T follicular helper cell (primary cell): ENCODE measurements around the gene BRD7.
"Not testable (repeated sequence)": the region's sequence is repeated elsewhere in the genome, so short reads cannot be mapped to it uniquely, and the experiment has no call there.

Experiments
- DNase-seq: peaks from one replicate; pipeline ENCODE4 v3.0.0-alpha.2; 2020; ENCODE audit warnings: low read depth

Gene BRD7

DNA sequence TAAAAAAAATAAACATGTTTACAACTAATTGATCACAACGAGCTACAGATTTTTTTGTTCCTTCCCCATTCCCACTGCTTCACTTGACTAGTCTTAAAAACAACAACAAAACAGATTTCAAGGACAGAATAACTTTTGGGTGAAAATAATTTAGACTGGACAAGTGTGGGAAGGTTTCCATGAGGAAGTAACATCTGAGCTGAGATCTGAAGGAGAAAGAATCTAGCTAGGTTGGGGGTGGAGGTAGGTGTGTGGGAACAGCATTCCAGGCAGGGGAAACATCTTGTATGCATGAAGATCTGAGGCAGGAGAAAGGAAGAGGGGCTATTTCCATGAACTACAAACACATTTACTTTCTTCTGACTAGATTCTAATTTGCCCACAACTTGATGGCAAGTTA, 9.2 kb downstream of the BRD7 start:
- DNase-seq, result no peak

DNA sequence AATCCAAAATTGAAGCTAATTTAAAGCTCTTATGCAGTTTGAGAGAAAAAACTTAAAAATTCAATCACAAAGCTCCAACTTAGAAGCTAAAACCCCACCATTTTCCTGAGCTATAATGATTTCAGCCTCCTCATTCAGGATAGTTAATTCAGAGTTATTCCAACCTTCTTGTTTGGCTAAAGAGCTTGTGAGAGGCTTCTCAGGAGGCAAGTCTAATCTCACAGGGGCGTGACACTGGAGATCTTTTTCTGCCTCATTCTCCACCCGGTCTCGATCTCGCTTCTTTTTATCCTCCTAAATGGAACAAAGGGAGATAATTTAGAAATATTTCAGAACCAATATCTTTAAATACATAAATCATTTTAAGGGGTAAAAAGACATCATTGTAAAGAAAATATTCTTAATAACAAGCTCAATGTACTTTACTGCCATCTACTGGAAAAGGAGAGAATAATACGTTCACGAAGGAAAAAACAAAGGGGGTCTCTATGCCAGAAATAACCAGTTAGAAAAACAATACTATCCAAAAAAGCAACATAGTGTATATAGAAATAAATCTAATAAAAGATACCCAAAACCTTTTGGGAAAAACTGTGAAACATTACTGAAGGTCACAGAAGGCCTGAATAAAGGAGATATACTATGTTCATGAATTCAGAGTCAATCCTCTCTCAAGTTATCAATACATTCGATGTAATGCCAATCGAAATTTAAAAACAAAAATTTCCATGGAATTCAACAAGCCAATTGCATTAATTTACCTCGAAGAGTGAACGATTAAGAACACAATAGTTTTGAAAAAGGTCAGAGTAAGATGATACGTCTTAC, 13.9 kb downstream of the BRD7 start:
- no peak for DNase-seq

DNA sequence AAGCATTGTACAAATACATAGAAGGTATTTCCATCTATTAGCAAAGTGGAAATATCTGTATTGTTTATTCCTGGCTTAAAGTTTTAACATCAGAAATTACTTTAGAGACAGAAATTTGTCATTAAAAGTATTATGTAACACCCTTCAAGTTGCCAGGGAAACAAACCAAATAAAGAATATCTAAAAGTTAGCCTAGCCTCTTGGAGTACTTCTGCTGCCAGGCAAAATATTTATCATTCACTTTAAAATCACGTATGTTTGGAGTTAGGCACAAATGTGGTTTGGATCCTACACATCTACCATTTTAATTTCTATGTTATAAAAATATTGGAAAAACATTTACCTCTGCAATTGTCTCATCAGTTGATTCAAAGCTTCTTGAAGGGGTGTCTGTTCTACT, 14.7 kb downstream of the BRD7 start:
- DNase-seq, result no peak

DNA sequence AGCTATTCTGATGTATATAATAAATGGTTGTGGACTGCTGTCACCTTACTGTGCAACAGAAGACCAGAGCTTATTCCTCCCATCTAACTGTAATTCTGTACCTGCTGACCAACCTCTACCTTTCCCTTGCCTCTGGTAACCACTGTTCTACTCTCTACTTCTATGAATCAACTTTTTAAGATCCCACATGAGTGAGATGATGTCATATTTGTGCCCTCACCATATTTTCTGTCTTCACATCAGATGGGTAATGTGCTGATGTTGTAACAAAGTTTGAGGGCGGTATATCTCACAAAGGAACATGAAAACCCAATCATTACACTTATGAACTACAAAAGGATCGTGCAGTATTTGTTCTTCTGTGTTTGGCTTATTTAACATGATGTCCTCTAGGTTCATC, 16.8 kb downstream of the BRD7 start:
- DNase-seq, result no peak

DNA sequence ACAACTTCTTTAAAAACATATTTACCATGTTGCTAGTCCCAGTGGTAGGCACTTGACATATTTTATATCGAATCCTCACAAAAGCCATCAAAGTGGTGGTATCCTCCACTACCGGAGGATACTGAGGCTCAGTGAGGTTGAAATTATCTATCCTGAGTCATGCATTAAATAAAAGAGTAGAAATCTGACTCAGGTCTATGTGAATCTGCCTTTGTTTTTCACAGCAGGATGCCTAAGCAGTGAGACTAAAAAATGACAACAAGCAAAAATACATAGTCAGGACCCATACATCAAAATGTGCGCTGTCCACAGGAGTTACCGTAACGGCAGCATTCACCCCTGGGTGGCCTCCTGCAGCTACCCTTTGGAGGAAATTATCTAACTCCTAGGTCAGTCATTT, 17.7 kb downstream of the BRD7 start:
- no peak for DNase-seq

DNA sequence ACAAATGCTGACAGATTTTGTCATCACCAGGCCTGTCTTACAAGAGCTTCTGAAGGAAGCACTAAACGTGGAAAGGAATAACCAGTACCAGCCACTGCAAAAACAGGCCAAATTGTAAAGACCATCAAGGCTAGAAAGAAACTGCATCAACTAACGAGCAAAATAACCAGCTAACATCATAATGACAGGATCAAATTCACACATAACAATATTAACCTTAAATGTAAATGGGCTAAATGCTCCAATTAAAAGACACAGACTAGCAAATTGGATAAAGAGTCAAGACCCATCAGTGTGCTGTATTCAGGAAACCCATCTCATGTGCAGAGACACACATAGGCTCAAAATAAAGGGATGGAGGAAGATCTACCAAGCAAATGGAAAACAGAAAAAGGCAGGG, 23.6 kb downstream of the BRD7 start:
- not testable (repeated sequence) for DNase-seq

DNA sequence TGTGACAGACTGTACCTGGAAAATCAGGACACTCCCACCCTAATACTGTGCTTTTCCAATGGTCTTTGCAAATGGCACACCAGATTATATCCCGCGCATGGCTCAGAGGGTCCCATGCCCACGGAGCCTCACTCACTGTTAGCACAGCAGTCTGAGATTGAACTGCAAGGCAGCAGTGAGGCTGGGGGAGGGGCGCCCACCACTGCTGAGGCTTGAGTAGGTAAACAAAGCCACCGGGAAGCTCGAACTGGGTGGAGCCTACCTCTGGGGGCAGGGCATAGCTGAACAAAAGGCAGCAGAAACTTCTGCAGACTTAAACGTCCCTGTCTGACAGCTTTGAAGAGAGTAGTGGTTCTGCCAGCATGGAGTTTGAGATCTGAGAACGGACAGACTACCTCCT, 25.2 kb downstream of the BRD7 start:
- not testable (repeated sequence) for DNase-seq

DNA sequence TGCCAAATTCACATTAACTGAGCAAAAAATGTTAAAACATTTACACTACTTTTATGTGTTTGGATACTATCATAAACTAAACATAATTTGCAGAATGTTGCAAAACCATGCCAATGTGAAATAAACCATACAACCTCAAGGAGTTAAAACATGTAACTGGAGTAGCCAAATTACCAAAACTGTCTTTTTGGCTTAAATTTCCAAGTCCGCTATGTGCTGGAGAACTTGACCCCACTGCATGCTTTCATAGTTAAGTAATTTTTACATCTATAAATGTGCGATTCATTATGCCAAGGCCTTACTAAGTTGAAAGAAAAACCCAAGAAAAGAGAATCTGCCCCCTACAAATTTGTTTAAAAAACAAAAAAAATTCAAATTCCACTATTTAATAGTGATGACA, 28.2 kb downstream of the BRD7 start:
- no peak for DNase-seq

DNA sequence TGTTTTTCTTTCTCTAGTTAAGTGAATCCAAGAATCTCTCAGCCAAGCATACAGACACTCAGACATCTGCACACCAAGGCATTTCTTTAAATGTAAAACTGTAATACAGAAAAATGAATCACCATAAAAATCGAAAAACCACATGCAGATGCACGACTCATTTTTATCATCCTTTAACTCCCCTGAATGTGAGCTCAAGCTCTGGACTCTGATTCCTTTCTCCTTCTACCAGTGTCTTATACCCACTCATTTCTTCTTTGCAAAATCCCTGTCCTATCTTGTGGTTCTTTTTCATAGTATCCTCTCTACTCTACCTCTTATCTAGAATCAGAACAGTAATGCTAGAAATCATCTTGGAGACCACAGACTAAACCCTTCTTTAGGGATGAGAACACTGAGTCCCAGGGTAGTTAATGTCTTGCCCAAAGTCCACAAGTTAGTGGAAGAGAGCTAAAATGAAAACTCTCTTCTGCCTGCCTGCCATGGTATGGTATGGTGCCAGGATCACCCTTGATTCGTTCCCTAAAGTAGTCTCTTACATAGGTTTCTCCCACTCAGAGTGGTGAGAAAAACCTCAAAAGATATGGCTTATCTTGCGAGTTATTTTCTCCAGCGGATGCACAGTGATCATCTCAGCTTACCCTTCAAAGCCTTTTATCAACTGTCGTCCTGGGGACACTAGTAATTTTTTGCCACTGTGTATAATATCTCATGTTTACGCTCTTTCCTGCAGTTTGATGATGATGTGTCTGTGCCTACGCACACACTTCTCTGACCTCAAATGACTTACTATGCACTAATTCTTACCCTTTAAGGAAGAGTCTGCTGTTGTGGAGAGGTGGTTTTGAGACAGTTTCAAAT, 30.2 kb downstream of the BRD7 start:
- DNase-seq, result no peak

DNA sequence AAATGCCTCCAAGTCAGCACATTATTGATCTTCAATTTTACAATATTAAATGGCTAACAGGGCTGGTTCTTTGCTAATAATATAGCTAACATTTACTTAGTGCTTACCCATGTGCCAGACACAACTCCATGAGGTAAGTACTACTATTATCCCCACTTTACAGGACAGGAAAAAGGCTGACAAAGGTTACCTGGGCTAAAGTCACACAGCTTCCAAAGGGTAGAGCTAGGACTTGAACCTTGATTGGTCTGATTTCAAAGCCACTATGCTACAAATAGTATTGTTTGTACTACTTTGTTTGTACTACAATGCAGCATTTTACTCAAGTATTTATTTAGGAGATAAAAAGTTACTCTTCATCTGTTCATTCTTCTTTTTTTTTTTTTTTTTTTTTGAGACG, 31.9 kb downstream of the BRD7 start:
- no peak for DNase-seq

DNA sequence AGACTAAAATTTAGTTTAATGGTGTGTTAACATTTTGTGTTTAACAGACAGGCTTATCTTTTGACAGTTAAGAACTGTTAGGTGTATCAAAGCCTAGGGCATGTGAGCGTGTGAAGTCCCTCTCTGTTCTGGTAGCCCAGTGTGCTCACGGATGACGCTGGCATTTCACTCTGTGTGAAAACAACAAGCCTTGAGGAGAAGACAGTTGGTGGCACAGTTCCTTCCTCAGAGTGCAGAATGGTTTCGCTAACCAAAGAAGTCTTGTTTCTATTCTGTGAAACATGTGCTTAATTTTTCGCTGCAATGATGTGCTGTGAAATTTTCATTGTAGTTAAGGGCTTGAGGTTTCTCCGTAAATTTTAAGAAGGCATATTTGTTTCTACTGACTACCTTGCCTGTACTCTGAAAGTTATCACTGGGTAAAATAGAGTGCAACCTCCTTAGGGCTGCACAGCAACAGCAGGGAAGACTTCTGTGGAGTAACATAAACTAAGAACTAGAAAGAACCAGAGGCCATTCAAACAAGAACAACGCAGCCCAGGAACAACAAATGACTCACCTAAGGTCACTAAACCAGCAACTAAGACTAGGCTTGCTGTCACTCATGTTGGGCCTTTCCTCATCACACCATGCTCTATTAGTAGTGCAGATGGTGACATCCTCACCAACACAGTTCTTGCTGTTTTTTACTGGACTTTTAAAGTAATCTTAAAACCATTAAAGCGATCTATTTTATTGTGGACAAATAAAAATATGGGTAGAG, 33.4 kb downstream of the BRD7 start:
- DNase-seq, result no peak

DNA sequence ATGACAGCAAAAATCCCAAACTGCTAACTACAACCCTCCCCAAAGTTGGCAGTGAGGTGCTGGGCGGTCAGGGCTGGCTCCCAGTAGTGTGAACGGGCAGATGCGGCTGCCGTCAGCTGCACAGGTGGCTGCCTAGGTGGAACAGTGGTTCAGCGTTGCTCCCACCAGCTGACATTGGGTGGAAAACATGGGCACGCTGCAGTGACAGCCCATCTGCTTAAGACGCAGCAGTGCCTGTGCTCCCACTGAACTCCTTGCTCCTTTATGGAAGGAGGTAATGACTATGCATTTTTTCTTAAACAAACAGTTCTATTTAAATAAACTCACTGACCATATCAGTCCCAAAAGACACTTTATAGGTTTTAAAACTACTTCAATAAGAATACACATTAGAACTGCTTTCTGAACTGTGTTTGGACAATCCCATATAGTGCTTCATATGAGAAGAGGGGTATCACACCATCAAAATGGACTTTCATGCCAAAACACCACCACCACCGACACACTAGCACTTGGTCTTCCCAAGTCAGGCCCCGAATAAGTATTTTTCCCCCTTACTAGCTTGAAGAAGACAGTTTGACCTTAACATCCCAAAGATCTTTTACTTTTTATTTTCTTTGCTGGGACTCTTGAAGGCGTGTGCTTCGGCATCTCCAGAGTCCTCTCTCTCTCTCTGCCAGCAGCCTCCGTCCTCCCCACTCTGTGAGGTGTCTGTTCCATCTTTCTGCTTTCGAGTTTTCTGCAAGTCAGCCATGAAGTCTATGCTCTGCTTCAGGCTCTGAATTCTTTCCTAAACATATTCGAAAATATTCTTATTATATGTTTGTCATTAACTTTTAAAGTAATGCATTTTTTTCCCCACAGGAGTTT, 34.4 kb downstream of the BRD7 start:
- no peak for DNase-seq

DNA sequence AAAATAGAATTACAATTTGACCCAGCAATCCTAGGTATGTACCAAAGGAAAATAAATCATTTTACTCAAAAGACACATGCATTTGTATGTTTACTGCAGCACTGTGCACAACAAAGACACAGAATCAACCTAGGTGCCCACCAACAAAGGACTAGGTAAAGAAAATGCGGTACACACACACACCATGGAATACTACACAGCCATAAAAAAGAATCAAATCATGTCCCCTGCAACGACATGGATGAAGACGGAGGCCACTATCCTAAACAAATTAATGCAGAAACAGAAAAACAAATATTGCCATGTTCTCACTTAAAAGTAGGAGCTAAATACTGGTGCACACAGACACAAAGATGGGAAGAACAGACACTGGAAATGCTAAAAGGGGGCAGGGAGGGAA, 36.2 kb downstream of the BRD7 start:
- DNase-seq, result no peak

DNA sequence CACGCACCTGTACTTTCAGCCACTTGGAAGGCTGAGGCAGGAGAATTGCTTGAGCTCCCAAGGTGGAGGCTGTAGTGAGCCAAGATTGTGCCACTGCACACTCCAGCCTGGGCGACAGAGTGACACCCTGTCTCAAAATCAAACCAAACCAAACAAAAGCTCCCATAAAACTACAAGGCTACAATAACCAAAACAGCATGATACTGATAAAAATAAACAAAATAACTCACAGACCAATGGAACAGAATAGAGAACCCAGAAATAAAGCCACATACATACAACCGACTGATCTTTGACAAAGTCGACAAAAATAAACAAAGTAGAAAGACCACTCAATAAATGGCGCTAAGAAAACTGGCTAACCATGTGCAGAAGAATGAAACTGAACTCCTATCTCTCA, 37.2 kb downstream of the BRD7 start:
- no peak for DNase-seq

DNA sequence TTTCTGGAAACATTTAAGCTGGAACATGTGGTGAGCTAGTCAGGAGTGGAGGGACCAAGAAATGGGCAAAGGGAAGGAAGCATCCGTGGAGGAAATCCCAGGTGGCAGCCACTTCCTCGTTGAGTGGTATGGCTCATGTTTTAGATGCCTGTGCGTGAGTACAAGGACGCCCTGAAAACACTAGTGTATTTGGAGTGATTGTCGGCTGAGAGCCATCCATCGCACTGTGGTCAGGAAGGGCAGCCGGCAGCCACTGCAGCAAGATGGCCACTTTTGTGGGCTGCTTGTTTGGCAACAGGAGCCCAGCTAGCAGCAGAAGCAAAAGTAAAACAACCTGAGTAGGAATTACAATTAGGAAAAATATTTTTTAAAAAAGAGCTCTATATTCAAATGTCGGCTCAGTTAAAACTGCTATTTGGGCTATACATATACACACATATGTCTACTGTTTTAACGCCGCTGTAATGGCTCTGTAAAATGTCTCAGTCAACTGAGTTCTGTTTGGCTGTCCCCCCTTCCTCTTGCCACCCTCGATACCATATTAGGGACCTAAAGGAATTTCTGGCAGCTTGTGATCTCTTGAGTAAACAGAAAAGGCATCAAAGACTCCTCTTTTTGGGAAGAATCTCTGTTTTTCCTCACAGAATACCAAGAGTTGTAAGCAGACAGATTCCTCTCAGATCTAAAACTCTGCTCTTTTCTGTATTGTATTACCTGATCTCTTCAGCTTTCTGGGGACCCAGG, 39.2 kb downstream of the BRD7 start:
- no peak for DNase-seq

DNA sequence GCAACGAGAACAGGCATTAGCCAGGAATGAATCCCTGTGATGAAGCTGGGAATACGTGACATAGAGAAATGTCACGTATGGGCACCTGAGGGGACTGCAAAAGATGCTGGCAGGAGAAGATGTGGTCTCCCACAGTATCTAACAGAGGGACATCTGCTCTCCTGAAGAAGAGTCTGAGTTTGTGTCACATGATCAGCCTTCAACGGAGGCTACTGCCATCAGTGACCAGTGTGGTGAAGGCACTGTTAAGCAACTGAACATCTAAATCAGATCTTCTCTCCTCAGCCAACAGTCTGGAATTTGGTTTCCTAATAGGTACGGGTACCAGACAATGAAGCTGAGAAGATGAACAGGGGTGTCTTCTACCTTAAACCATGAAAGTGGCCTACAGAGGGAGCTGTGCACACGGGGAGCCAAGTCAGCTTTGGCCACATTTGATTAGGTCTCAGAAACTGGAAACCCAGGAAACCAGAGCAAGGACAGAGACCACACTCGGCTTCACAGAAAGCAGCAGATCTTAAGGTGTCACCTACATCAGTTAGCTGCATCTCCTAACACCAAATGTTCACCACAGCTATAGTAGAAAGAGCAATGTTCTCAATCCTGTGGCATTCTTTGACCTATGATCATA, 41.8 kb downstream of the BRD7 start:
- DNase-seq, result peak; percentile 46

DNA sequence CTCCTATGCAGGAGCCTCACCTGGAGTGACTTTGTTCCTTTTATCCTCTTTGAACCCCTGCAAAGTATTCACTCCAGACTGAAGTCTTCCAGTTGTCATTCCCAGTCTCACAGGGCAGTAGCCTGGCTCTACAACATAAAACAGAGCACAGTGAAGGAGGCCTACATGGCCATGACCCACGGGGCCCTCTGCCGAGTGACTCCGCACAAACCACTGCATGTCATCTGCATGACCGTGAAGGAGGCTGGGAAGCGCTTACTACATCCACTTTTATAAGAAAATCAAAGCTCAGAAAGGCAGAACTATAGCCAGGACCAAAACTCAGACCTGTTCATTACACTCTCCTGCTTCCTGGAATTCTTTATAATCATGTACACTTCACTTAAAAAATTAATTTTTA, 42.5 kb downstream of the BRD7 start:
- DNase-seq, result no peak

DNA sequence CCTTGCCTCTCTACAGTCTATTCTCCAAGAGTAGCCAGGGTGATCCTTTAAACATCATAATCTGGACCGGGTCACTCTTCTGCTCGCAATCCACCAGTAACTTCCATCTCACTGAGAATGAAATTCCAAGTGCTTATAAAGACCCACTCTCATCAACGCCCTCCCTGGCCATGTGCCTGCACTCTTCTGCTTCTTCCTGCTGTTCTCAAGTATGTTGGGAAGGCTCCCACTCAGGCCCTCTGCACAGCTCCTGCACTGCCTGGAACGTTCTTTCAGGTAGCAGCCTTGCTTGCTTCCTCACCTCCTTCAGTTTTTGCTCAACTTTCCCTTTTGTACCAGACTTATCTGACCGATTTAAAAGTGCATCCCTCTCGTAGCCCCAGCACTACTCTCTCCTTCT, 44.4 kb downstream of the BRD7 start:
- DNase-seq, result no peak

DNA sequence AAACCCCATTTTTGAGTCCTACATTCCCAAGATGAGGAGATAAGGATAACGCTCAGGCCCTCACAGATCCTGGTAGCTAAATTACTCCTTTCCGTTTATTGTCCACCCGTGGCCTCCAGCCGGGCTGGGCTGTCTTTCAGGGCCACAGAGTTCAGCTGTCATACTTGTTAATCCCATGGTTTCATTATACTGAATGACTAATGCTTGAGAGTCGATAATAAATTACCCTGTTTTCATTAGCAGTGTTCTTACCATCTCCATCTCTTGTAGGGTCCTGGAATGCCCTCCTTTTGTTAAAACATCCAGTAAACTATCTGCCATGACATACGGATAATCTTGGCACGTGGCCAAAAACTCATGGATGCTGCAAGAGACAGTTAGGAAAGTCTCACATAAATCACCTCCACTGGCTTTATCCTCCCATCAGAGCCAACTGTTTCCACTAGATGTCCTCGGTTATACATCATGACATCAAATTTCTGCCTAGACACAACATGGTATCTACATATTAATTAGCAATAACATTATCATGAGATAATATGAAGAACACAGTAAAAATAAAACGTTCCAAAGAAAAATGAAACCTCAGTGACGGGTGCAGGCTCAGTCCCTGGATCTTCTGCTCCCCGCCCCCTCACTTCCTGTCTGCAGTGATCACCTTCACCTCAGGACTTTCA, 45.3 kb downstream of the BRD7 start:
- DNase-seq, result no peak

DNA sequence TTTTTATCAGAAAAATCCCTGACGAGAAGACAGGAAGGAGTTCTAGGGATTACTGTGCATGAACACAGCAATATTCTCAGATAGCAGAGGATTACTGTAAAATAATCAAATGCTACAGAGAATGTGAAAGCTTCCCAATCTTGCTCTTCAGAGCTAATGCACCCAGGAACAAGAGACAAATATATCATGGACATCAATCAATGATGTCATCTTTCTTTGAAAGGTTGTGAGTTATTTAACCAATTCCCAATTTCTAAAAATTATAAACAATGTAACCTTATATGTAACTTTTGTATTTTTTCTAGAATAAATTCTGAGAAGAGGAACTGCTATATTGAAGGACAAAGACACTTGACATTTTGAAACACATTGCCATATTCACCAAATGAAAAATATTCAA, 46.5 kb downstream of the BRD7 start:
- DNase-seq, result no peak
